GM12875 (cell line): ENCODE data around the gene NTNG1.

ENCODE experiments used
- H3K4me3 ChIP-seq: one replicate; pipeline ENCODE4 v1.5.1; 2011; ENCODE audit warnings: low read depth, low read length, control low read depth
- TF ChIP-seq, protein P1 (sequence below): IDR thresholded peaks from 2 replicates; pipeline ENCODE4 v1.5.1; 2011; ENCODE audit warnings: low read depth, mild to moderate bottlenecking, control low read depth, inconsistent platforms, low read length, moderate library complexity, borderline replicate concordance; ENCODE audit not compliant: insufficient read depth

The NTNG1 gene

DNA sequence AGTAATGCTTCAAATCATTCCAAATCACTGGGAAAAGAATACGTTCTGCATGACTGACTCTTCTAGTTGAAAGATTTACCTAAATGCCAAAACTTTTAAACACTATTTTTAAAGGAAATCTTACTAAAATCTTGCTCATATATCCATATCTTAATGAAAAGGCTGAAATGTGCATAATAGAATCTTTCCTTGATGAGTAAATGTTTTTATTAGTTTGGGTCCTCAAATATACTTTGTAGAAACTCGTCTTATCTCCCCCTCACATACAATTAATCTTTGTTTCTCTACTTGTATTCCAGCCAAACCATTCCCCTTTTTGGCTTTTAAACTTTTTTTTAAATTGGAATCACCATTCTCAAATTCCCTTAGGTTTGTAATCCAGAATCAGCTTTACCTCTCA, 110.2 kb downstream of the NTNG1 start:
- no peak overlapping the region for H3K4me3 ChIP-seq
- TF ChIP-seq, protein P1, sequence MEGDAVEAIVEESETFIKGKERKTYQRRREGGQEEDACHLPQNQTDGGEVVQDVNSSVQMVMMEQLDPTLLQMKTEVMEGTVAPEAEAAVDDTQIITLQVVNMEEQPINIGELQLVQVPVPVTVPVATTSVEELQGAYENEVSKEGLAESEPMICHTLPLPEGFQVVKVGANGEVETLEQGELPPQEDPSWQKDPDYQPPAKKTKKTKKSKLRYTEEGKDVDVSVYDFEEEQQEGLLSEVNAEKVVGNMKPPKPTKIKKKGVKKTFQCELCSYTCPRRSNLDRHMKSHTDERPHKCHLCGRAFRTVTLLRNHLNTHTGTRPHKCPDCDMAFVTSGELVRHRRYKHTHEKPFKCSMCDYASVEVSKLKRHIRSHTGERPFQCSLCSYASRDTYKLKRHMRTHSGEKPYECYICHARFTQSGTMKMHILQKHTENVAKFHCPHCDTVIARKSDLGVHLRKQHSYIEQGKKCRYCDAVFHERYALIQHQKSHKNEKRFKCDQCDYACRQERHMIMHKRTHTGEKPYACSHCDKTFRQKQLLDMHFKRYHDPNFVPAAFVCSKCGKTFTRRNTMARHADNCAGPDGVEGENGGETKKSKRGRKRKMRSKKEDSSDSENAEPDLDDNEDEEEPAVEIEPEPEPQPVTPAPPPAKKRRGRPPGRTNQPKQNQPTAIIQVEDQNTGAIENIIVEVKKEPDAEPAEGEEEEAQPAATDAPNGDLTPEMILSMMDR = no peak

DNA sequence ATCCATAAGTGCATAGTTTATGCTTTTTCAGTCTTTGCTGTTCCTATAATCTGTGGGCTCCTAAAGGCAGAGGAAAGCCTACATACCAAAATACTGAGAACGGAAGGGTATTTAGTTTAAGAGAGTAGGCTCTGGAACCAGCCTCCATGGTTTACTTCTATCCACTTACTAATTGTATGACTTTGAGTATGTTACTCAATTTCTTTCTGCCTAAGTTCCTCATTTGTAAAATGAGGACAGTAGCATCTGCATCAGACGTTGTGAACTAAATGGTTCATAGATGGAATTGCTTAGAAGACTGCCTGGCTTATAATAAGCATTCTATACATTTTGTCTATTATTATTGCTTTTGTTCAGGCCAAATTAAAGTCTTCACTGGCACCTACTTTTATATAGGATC, 111.0 kb downstream of the NTNG1 start:
- H3K4me3 ChIP-seq = no peak overlapping the region
- TF ChIP-seq, protein P1 = no peak

DNA sequence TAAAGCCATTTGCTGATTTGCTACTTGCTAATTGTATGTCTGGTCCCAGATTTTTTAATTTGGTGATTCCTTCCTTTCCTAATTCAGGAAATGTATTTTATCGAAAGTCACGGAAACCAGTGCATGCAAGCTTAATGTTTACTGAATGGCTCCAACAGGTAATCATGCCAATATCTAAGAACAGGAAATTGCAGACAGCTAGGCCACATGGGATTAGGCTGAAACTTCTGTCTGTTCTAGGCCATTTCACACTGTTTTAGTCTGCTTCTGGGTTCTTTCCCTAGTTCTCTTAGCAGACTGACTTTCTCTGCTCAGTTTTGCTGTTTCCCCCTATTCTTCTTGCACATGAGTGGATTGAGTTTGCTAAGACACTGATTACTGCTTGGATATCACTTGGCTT, 111.4 kb downstream of the NTNG1 start:
- no peak overlapping the region for H3K4me3 ChIP-seq

DNA sequence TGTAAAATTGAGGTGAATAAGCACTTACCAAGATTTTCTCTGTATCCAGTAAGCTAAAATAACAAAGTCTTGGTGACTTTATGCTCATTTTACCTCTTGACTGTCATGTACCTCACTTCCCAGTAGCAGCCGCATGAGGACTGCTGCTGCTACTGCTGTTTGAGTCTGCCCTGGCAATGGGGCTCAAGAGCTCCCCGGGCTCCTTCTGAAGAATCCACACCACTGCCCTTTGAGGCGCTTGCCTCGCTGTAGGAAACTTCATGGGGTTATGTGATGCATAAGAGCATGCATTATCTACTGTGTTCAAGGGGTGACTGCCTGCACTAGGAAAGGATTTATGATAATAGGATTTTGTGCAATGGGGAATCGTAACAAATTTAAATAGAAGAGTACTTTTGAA, 113.5 kb downstream of the NTNG1 start:
- no peak overlapping the region for H3K4me3 ChIP-seq
- TF ChIP-seq, protein P1 = no peak

More for the DNA sequence above, 111.4 kb downstream of the NTNG1 start:
- TF ChIP-seq, protein P1 = no peak

DNA sequence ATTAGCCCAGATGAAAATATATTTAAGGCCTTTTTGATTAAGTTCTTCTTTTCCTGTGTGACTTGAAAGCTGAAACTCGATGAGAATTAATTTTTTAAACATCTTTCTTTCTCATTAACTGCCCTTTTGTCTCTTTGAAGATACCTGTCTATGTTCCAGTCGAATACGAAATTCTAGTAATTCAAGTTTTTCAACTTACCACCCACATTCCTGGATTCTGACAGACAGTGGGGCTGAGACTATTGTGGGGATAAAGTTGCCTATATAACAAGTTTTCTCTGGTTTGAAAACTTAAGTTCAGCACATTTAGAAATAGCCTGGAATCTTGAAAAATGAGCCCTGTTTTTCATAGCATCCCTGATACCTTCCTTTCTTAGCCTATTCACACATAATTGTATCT, 114.6 kb downstream of the NTNG1 start:
- H3K4me3 ChIP-seq = no peak overlapping the region
- TF ChIP-seq, protein P1 = no peak

DNA sequence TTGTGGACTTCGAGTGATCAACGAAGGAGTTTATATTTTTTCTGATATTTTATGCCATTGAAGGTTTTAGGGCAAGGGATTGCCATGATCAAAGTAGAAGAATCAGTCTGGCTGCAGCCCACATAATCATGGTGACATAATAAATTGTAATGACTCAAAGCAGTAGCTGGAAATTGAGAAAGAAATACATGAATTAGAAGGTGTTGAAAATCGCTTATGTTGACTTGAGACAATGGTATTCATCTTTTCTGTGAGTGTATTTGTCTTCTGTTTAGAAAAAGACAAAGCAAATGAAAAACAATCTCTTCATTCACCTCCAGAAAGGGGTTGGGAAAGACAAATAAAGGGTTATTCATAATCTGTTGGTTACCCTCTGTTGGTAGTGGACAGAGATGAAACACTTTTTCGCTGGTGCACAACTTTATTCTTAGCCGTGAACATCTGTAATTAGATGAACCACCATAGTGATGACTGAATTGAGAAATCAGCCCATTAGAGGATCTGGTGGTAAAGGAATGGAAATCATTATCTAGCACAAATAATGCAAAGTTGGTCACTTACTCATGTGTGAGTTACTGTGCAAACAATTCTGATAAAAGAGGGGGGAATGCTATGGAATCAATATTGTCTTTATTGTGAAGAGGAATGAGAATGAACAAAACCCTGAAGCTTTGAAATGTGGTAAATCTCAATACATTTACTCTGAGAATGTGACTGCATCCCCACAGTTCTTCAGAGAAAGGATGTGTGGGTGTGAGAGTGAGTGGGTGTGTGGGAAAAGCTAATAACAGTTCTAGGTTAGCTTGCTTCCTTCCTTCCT, 121.8 kb downstream of the NTNG1 start:
- no peak overlapping the region for H3K4me3 ChIP-seq

More for the DNA sequence above, 121.8 kb downstream of the NTNG1 start:
- TF ChIP-seq, protein P1 = no peak
